ENCODE data around the gene STAB2.

The STAB2 gene

GRCh38 chr12:103757248-103757647, 170.2 kb downstream of the STAB2 start:
- DNase-seq: no peak

GRCh38 chr12:103758310-103759089, 171.4 kb downstream of the STAB2 start:
- no peak for DNase-seq

GRCh38 chr12:103762473-103762872, 175.4 kb downstream of the STAB2 start:
- no peak for DNase-seq

DNA sequence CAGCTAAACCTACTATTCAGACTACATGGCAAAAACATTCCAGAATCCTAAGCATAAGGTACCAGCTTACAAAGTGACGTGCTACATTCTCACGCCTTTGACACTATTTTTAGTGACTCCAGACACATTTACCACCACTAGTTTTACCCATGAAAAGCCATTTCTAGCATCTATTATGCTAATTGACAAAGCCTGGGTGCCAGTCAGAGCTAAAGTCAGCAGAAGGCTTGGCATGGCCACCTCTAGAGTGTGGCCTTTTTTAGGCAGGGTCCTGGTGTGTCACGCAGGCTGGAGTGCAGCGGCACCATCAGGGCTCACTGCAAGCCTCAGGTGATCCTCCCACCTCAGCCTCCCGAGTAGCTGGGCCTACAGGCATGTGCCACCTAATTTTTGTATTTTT, 178.2 kb downstream of the STAB2 start:
- DNase-seq: no peak

DNA sequence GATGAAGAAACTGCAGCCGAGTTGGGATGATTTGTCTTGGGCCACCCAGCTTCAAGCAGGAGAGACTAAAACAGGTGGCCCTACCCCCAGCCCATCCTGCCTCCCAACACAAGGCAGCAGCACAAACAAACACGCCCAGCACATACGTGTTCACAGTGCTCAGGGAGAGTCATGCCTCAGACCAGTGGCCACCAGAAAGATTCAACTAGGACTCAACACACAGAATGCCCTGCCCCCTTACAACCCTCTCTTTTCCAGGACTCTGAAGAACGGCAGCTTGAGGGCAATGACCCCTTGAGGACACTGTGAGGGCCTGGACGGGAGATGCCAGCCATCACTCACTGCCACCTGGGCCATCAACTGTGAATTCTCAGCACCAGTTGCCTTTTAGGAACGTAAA, 179.0 kb downstream of the STAB2 start:
- no peak for DNase-seq

- DNase-seq: no peak
These were observed 181.5 kb downstream of the STAB2 start for GRCh38 chr12:103768467-103769123.

GRCh38 chr12:103769240-103769945, 182.3 kb downstream of the STAB2 start:
- DNase-seq: no peak

DNA sequence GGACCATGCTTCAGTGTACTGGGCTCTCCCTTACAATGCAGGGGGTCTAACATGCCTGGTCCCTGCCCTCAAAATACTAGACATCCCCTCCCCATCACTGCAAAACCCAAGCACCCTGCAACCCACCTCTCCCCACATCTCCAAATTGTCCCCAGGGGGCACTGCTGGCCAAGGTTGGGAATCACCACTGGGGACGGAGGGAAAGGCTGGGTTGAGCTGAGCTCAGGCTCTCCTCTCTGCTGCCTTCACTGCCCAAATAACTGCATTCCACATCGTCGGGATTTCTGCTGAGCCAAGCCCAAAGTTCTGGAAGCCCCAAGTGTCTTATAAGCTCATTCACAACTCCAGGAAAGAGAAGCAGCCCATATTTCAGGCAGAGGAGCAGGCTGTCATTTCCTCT, 184.4 kb downstream of the STAB2 start:
- DNase-seq: no peak

- no peak for DNase-seq
These were observed 185.5 kb downstream of the STAB2 start for GRCh38 chr12:103772367-103773108.

DNA sequence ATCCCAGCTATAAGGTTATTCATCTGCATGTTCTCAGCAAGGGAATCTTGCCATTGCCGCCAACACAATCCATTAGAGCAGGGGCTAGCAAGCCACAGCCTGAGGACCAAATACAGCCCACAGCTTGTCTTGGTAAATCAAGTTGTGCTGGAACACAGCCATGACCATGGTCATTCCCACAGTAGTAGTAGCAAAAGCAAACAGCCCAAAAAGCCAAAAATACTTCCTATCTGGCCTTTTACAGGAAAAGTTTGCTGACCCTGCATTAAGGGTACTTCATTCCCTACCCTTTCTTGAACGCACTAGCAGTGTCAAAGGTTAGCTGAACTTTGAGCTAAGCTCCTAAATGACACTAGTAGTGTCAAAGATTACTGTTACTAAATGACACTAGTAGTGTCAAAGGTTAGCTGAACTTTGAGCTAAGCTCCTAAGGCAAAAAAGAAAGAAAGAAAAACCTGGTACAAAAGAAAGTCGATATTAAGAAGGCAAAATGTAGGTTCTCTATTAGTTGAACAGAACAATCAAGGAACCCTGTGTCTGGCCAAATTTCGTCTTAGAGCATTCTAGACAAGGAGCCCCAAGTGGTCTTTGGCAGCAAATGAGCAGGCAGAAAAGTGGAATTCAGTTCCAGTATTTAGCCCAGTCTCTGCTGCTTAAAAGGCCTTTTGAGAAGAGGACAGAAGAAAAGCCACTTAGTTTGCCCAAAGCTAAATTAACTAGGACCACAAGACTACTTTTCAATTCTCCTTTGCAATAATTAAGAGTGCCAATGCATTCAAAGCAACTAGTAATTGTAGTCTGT, 186.2 kb downstream of the STAB2 start:
- no peak for DNase-seq

DNA sequence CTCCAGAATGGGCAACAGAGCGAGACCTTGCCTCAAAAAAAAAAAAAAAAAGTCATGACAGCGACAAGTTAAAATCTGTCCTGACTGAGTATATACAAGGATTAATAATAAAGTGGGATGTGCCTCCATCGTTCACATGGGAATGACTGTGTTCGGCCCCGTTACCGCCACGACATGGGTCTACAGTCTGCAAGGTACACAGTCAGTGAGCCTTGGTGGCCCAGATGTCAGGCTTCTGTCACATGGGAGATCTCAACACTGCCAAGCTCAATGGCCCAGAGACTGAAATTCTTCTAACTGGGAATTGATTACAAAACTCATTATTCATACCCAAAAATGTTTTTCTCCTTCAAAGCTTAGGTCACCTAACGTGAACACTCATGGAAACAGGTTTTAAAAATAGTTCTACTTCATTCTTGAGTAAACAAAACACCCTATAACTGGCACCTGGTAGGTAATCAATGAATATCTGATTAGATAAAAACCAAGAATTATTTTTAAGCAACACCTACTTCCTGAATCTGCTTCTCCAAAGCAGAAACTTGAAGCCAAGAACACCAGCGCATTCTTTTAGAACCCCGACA, 188.0 kb downstream of the STAB2 start:
- DNase-seq: no peak

GRCh38 chr12:103778781-103779180, 191.7 kb downstream of the STAB2 start:
- no peak for DNase-seq

DNA sequence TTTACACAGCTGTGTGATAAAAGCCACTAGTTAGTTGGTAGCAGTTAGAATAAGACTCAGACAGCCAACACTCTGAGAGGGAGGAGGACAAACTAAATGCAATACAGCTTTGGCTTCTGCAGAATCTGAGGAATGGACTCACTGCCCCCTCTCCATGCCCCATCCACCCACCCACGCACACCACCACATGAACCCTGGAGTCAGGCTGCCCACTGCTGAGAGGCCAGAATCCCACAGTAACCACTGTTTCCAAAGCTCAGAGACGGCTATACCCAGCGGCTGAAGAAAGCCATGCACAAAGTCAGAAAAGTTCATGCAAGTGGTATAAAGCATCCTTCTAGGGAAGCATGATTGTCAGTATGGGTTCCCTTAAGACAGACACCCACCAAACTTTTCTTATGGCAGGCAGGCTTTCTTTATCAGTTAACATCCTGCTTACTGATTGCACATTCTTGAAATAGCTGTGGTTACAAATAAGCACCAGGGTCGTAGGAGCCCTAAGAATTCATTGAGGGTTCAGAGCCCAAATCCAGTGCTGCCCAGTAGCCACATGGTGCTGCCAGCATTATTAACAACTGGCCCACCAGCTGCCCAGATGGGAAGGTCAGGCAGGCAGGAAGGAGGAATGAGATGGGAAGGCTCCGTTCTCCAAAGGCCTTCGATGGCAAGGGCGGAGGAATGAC, 192.5 kb downstream of the STAB2 start:
- DNase-seq: no peak

DNA sequence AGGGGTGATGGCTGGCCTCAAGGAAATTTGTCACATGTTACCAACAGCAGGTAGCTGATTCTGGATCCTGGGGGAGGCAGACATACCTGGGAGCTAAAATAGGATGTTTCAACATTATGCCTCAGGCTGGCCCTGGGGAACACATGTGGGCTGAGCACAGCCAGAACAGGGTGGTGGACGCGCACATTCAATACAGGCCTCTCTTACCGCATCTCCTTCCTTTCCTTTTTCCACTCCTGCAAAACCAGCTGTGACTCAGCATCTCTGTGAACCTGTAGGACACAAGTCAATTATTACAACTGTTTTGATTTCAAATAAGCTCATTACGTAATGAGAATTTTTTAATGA, 193.0 kb downstream of the STAB2 start:
- no peak for DNase-seq

GRCh38 chr12:103780992-103781391, 193.9 kb downstream of the STAB2 start:
- DNase-seq: no peak

GRCh38 chr12:103782399-103782798, 195.3 kb downstream of the STAB2 start:
- no peak for DNase-seq

DNA sequence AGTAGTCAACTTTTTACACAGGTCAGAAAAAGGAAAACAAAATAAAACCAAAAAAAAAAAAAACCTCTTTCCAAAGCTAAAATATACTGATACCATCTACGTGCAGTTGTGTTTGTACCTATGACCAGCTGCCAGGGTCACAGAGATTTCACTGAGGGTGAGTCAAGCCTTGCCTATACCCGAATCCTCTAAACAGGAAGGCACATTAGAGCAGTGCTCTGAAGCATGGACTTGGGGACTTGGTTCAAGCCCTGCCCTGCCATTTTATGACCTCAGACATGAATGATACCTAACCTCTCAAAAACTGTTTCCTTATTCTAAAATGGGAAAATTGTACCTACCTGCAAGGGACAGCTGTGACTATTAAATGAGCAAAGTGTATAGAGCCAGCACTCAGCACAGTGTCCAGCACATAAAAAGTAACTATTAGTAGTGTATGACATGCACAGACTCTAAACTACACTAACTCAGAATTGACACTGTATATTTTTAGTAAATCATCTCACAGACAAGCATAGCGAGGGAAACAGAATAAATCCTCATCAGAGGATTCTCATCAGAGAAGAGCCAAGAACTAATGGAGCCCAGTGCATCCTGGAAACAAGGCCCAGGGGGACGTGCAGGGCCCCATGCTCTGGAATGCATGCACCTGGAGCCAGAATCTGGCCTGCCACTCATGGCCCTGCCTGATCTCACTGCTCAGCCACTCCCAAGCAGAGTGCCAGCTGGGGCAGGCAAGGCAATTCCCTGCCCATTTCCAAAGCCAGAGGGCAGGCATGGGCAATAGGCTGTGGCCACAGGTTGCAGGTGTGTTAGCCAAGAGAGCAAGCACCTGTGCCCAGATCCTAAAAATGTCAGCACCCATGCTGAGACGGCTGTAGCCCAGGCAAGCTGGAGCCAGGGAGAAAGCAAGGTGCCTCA, 196.9 kb downstream of the STAB2 start:
- DNase-seq: no peak

DNA sequence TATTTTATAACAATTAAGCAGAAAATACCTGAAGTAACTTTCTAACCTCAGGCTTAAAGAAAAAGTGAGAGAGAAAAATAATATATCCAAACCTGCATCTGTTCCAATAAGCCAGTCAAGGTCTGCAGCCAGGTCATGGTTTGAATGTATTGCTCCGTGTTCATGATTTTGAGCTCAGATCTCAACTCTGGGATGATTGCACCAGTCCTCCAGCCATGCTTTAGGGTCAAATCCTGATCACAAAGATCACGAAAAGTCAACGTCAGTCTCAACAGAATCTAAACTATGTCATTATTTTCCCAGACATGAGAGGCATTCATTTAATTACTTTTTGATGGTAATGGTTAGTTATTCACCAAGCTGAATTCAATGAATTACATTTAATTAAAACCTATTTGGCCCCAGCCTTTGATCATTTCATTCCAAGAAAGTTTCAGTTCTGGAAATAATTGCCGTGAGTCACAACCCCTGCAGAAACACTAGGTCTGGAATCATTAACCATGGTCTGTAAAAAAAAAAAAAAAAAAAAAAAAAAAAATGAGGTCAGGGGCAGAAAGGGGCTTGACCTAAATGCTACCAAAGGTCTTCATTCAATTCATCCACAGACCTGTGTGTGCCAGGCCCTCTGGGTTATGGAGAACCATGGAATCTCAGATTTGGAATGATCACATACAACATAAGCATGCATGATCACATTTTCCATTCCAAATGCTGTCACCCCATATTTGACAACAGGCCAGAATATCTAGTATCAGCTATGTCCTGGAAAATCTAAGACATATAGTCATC, 198.4 kb downstream of the STAB2 start:
- no peak for DNase-seq

DNA sequence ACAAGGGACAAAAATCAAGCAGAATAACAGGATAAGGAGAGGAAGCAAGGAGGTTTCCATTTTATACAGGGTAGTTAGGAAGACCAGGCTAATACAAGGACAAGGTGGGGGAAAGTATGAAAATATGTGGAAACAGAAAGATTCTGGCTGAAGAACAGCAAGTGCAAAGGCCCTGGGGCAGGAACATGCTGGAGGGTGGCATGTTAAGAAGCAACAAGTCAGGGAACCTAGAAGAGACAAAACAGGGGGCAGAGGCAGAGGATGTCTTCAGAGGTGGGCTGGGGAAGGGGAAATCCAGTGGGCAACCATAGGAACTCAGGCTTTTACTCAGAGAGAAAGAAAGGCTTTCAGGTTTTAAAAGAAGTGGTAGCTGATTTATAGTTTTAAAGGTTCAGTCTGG, 199.1 kb downstream of the STAB2 start:
- no peak for DNase-seq

All from stimulated activated naive CD4-positive, alpha-beta T cell (primary cell).